Measurements from ENCODE around the gene IRF2BP2.
"Not testable (repeated sequence)": the region's sequence is repeated elsewhere in the genome, so short reads cannot be mapped to it uniquely, and the experiment has no call there.

The IRF2BP2 gene

DNA sequence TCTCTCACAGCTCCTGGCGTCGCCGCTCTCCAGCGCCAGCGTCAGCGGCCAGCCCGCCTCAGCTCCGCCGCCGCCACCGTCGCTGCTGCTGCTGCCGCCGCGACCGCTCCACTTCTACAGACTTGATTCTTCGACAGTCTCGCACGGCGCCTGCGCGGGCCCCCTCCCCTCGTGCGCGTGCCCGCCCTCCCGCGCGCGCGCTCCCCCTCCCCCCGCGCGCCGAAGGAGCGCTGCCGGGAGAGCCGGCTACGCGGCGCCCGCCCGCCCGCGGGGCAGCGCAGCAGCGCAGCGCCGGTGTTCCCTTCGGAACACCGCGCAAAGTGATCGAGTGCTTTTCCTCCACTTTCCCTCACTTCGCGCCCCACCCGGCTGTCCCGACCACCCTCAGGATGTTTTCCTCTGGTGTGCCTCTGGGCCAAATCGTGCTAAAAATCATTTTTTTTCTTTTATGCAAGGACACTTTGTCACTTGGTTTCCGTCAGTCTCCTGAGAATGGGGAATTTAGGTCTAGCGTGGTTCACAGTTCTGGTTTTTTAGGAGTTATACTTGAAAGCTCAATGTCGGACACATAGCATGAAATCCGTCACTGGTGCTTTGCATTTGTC is at the start of gene IRF2BP2:
IRF2BP2 (minus strand) TSS at position 118 of the 605 bp plus-strand sequence. CDS start 684 bp downstream, outside the sequence.
- DNase-seq = peak; percentile 52

- DNase-seq = no peak
Measured at GRCh38 chr1:234659538-234659937, 49.6 kb upstream of the IRF2BP2 start.

DNA sequence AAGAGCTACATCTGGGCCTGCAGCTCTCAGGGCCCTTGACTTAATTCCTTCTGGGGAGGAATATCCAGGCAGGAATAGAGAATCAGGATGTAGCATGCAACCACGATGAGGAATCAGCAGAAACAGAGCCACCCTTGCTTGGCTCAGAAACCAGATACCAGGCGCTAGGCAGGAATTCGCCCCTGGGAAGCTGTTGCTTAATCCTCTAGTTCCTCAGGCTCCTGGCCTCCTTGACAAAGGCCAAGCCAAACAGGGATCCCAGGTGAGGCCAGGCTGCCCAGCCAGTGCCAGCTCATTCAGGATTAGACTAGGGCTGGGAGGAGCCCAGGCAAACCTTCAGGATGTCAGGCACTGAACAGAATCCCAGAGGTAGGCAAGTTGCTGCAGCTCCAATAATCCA is 48.2 kb upstream of the IRF2BP2 start:
- DNase-seq = no peak

DNA sequence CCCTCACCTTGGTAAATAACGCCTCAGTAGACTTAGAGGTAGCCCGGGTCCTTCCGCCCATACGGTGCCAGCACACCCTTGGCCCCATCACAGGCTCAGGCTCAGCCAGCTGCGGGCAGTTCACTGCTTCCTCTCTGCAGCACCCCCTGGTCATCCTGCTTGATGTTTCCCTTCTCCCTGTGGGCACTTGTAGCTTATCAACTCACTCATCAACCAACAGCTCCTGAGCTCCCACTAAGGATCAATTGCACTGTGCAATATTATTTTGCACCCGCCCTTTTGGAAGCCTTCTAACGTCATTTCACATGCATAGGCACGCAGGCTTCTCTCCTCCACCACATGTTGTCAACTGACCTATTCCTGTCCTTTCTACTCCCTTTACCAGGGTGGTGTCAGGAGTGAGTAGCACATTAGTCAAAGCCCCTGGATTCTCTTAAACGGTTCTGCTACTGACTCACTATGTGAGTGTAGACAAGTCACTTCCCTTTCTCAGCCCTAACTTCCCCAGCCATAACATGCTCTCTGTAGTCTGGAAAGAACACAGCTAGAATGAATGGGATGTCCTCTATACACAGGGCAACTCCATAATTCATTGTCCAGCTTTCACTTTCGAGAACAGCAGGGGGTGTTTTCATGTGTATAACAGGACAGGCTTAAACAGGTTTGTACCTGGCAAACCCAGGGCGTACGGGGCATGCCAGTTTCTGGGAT is 47.1 kb upstream of the IRF2BP2 start:
- no peak for DNase-seq

DNA sequence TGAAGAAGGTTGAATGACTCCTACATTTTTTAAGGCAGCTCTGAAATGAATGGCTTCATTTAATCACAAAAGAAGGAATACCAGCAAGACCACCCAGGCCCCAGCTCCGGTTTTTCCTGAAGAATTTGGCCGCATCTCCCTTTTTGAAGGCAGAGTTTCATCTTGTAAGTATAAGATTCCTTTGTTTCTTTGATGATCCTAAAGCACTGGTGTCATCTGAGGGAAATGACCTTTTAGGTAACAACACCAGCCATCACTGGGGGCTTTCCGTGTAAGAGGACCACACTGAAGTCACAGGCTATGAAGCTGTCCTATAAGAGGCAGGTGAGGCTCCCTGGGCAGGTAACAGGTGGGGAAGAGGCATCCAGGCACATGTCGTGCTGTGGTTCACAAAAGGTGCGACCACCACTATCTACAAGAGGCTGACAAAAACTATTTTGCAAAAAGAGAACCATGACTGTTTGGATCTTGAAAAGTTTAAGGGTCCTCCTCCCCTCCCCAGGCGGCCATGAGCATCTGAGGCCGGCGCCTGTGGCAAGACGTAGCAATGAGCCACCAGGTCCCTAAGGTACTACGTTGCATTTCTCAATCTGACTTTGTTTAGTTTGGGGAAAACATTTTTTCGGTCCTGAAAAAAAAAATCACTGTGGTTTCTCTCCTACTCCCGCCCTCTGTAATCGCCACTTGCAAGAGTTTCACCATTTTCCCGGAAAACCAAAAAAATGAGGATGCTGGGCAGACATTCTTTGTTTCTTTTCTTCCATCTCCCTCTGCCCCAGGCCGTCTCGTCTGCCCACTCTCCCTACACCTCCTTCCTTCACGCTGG is 46.3 kb upstream of the IRF2BP2 start:
- no peak for DNase-seq

DNA sequence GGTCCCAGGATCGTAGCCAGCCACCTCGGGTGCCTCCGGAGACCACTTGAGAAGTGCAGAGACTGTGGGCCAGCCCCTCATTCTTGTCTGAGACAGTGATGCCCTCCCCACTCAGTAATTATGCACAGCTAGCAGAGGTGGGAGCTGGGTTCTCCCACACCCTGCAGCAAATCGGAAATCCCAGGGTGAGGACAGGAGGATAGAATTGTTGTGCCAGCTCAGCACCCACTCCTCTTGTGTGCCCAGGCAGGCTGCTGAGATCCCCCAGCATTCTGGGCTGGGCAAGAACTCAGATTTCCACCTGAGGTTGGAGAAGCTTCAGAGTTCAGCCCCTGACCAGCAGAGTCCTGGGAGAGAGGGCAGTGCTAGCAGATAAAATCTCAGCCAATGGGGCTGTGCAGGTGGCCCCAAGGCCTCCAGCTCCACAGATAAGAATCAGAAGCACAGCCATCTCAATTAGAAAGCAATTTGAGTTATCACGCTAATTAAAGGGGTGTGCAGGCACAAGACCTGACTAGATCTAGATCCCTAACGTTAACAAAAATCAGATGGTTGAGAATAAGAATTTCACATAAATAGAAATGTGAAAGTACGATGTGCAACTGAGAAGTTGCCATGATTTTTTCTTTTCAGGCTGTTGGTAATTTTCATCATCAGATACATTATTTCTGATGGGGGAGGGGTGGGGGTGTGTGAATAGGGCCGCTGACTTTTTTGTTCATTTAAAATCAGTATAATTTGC is 45.5 kb upstream of the IRF2BP2 start:
- peak; percentile 10 for DNase-seq

DNA sequence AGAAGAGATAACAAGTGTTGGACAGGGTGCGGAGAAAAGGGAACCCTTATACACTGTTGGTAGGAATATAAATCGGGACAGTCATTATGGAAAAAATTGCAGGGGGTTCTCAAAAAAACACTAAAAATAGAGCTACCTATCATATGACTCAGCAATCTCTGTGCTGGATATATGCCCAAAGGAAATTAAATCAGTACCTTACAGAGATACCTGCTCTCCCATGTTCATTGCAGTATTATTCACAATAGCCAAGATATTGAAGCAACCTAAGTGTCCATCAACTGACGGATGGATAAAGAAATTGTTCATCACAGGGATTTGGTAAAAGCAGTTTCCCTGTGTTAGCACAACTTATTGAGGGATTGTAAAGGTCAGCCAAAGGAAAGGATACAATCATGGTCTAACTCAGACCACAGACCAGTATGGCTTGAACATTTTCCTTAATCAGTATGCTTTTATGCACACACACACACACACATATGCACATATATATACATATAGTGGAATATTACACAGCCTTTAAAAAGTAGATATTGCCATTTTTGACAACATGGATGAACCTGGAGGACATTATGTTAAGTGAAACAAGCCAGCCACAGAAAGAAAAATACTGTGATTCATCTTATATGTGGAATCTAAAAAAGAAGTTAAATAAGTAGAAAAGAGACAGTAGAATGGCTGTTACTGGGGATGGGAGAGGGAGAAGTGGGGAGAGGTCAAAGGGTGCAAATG is 44.2 kb upstream of the IRF2BP2 start:
- DNase-seq = no peak

GRCh38 chr1:234649432-234650081 is 39.6 kb upstream of the IRF2BP2 start:
- no peak for DNase-seq

DNA sequence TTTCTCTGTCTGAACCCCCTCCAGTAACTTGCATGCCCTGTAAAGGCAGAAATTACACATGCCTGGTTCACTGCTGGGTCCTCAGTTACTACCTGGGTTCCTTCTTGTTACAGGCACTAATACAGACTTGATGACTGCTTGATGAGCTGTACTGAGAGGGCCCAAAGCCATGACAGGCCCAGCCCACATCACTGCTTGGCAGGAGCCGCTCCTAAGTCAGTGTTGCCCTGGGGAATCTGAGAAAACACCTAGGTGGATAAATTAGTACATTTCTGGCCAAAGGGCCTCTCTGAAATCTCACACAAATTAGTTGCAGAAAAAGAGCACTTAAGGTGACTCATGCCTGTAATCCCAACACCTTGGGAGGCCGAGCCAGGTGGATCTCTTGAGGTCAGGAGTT is 37.8 kb upstream of the IRF2BP2 start:
- DNase-seq = no peak

DNA sequence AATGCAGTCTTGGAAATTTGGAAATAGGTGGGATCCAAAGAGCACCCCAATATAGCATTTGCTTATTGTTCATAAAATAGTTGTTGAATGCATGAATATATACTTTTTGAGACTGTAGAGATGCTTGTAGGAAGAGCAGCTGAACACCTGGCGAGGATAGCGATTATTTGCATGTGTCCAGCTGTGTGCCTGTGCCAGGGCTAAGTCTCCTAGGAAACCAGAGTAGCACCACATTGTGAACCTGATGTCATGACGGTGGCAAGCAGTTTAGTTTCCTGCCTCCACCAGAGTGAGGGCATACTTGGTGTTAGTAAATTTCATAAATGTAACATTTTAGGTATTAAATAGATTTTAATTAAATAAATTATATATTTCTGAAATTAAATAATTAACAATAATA is 37.3 kb upstream of the IRF2BP2 start:
- DNase-seq = no peak

DNA sequence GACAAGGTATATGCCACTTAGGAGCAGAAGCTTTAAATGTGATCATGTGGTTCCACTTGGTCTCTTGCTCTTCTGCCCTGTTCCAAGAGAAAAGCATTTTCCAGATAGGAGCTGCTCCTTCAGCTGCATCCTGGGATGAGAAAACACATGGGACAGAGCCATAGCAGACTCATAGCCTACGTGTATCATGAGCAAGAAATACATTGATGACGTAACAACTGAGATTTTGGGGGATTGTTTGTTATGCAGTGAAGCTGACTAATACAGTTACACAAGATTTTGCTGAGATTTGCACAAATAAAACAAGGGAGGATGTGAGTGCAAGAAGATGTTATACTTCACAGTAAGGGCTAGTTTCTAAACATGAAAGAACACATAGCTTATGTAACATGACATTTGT is 36.0 kb upstream of the IRF2BP2 start:
- DNase-seq = no peak

- DNase-seq = no peak
Measured at GRCh38 chr1:234645474-234645953, 35.5 kb upstream of the IRF2BP2 start.

- DNase-seq = no peak
Measured at GRCh38 chr1:234644928-234645327, 35.0 kb upstream of the IRF2BP2 start.

- DNase-seq = no peak
Measured at GRCh38 chr1:234643850-234644134, 33.8 kb upstream of the IRF2BP2 start.

- no peak for DNase-seq
Measured at GRCh38 chr1:234643111-234643849, 33.3 kb upstream of the IRF2BP2 start.

GRCh38 chr1:234642428-234642827 is 32.5 kb upstream of the IRF2BP2 start:
- no peak for DNase-seq

DNA sequence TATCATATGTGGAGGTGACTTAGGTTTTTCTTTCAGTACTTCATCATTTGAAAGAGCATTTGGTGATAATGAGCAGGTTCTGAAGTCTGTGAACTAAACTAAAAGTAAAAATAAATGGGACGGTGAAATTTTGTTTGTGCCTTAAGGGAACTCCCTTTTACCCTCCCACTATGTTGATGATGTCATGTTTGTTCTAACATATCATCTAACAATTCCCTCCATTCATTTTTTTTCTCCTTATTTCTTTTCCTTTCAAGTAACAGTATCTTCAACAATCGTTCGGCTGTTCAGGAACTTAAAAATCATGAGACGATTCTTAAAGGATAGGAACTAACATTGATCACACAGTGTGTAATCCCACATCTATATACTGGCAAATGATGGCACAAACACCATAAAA is 30.0 kb upstream of the IRF2BP2 start:
- no peak for DNase-seq

- DNase-seq = peak; percentile 60
Measured at GRCh38 chr1:234638832-234639799, 29.1 kb upstream of the IRF2BP2 start.

- not testable (repeated sequence) for DNase-seq
Measured at GRCh38 chr1:234634922-234635321, 24.9 kb upstream of the IRF2BP2 start.

- no peak for DNase-seq
Measured at GRCh38 chr1:234634387-234634786, 24.4 kb upstream of the IRF2BP2 start.

All from DMS 273 treated with DMSO at 0.1 percent for 48 hours (cell line).